Testis (tissue), 3 donors: ENCODE measurements around the gene EDNRA. TPM values are rescaled to one million over a fixed set of nuclear protein-coding genes. Genes with fewer than 3 reads are reported as not detected.

Experiments used
- DNase-seq: peaks from one replicate; pipeline ENCODE4 v3.0.0-alpha.2; 2019
- H3K27ac ChIP-seq, 2 donors: fragments of 200-600 bp; sonication (generic); one replicate each; pipeline ENCODE4 v1.5.1; 2019
- H3K27me3 ChIP-seq: fragments of 200-600 bp; sonication (generic); one replicate; pipeline ENCODE4 v1.5.1; 2019
- H3K36me3 ChIP-seq: fragments of 200-600 bp; sonication (generic); one replicate; pipeline ENCODE4 v1.5.1; 2017; ENCODE audit warnings: low read depth; ENCODE audit errors: missing control alignments
- H3K4me1 ChIP-seq: fragments of 200-600 bp; sonication (generic); one replicate; pipeline ENCODE4 v1.5.1; 2019
- H3K4me3 ChIP-seq, 2 donors: fragments of 200-600 bp; sonication (generic); one replicate each; pipeline ENCODE4 v1.5.1; 2017 to 2019
- H3K9me3 ChIP-seq: fragments of 200-600 bp; sonication (generic); one replicate; pipeline ENCODE4 v1.5.1; 2017
- CTCF ChIP-seq, 3 experiments: fragments of 450-650 bp in 2 of 3; fragments of 200-600 bp in 1 of 3; sonication (generic) in 1 of 3; IDR thresholded peaks; one replicate each; pipeline ENCODE4 v1.5.1; 2016 to 2019; ENCODE audit warnings: antibody characterized with exemption in 3 of 3, mild to moderate bottlenecking in 2 of 3, moderate library complexity in 1 of 3
- POLR2A ChIP-seq: fragments of 450-650 bp; IDR thresholded peaks from one replicate; pipeline ENCODE4 v1.6.1; 2017; ENCODE audit warnings: antibody characterized with exemption, mild to moderate bottlenecking, moderate library complexity
- WGBS, 2 donors: methylation state at CpG; one replicate each; pipeline ENCODE4 v1.1.5; 2018; 5-methylcytosine and 5-hydroxymethylcytosine counted together
- intact Hi-C: fragments of 100-400 bp; cut with DNase I; formaldehyde crosslinking; loops from one replicate; pipeline ENCODE4 v1.15.1; 2023; ENCODE audit warnings: low total_unique reads
- polyA plus RNA-seq: library from polyadenylated mRNA; stranded (reverse); fragments of 350-450 nt; fragmentation: Illumina TruSeq; extraction: RNeasy Lipid Tissue Mini Kit (QIAGEN cat#74804); gene quantifications from one replicate; pipeline ENCODE4 v1.2.3, GENCODE V29; 2014; ENCODE audit warnings: low read depth, low replicate concordance; ENCODE audit not compliant: insufficient read depth
- total RNA-seq, 2 donors: library from RNA; depleted of rRNA; stranded (reverse); fragments of >200 nt; gene quantifications; one replicate each; pipeline ENCODE4 v1.2.3, GENCODE V29; 2016

Gene EDNRA
- total and polyA plus RNA-seq, 3 donors from 2014 or later, result 9.4 to 14.1 (median 12.3) TPM

DNA sequence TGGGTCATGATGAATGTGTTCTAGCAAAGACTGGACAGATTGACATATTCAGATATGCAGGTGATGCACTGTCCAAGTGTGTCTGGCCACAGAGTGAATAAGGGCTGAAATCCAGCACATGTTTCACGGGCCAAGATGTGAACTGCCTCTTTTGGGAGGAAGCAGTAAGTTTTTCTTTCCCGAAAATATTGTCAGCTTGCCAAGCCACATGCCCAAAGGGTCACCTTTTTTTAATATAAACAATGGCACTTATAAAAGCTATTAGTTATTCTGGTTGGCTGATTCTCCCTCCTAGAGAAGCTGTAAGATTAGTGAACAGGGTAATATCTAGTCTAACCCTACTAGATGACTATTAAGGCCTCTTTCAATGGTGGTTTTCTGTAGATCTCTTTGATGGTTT is 1.5 kb upstream of the EDNRA start:
- 48 to 65% methylated on average over 2 of the region's 2 CpGs for WGBS, 2 donors
- intact Hi-C loops, result no loop called here
- Histone ChIP-seq H3K4me3 (no peak overlapping the region), H3K27me3 (no peaks in the 10 kb centered on the region), H3K9me3 (no peaks in the 10 kb centered on the region), H3K27ac (no peak overlapping the region), H3K36me3 (no peaks in the 10 kb centered on the region), H3K4me1 (peaks cover 5% of the 10 kb centered on the region)
- DNase-seq, result no peak
- TF ChIP-seq CTCF (IDR thresholded peaks at IDR 0.05), result no peak
- no peak for TF ChIP-seq POLR2A

DNA sequence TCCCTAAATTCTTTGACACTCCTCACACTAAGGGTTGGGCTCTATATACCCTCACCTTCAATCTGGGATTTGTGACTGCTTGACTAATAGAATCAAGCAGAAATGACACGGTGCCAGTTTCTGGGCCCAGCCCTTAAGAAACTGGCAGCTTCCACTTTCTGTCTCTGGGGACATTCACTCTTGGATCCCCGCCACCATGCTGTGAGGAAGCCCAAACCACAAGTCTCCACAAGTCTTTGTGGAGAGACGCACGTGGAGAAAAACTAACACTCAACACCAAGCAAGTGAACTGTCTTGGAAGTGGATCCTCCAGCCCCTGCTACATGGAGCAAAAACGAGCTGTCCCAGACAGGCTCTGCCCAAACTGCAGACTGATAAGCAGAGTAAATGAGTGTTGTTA is 1.1 kb upstream of the EDNRA start:
- DNase-seq, result no peak
- TF ChIP-seq CTCF (IDR thresholded peaks at IDR 0.05) (no peak), POLR2A (no peak)
- Histone ChIP-seq H3K27ac (peak overlapping the region; percentile 82 to 92), H3K9me3 (no peaks in the 10 kb centered on the region), H3K4me1 (peaks cover 5% of the 10 kb centered on the region), H3K36me3 (no peaks in the 10 kb centered on the region), H3K4me3 (no peak overlapping the region), H3K27me3 (no peaks in the 10 kb centered on the region)
- intact Hi-C loops, result no loop called here
- 34 to 55% methylated on average over 5 of the region's 5 CpGs for WGBS, 2 donors

GRCh38 chr4:147480502-147480890 is 401 bp upstream of the EDNRA start:
- Histone ChIP-seq H3K27ac (peak overlapping the region; percentile 82 to 92), H3K27me3 (no peaks in the 10 kb centered on the region), H3K9me3 (no peaks in the 10 kb centered on the region), H3K4me3 (peak overlapping the region; percentile 67 to 75), H3K36me3 (no peaks in the 10 kb centered on the region), H3K4me1 (peaks cover 5% of the 10 kb centered on the region)
- 38 to 52% methylated on average over 11 of the region's 11 CpGs for WGBS, 2 donors
- no peak for TF ChIP-seq POLR2A
- no peak for TF ChIP-seq CTCF (IDR thresholded peaks at IDR 0.05)
- DNase-seq, result peak; percentile 22
- intact Hi-C loops, result no loop called here

DNA sequence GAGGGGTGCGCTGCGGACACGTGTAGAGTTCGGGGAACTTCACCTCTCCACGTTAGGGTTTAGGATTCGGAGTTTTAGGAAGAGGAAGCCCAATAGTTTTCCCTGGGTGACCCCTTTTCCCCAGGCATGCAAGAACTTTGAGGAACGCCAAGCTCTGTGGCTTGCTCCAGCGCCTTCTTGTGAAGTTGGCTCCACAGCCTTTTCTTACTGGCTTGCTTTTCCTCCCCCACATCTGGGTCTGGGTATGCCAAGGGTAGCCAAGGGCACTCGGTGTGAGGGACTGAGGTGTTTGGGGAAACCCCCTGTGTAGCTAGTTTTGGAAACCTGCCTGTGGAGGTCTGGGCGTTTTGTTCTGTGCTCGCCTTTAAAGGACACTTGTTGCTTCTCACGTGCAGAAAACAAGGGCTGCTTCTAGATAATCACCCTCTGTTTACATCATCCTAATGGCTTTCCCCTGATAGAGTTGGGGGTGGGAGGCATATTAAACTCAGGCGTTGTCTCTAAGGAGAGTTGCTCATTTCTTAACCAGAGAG is 746 bp downstream of the EDNRA start:
- no peaks in the 10 kb centered on the region for H3K36me3 ChIP-seq
- no peaks in the 10 kb centered on the region for H3K9me3 ChIP-seq
- peak overlapping the region; percentile 82 to 92 for H3K27ac ChIP-seq
- intact Hi-C loops, result no loop called here
- DNase-seq, result peak; percentile 31
- H3K4me3 ChIP-seq, result peak overlapping the region; percentile 67 to 75
- TF ChIP-seq POLR2A, result no peak
- TF ChIP-seq CTCF (IDR thresholded peaks at IDR 0.05), result no peak
- WGBS, 2 donors, result 2% methylated on average over 9 to 12 of the region's 13 CpGs
- H3K27me3 ChIP-seq, result no peaks in the 10 kb centered on the region
- H3K4me1 ChIP-seq, result peaks cover 5% of the 10 kb centered on the region

GRCh38 chr4:147482281-147482680 is 1.4 kb downstream of the EDNRA start:
- Histone ChIP-seq H3K9me3 (no peaks in the 10 kb centered on the region), H3K27ac (peak overlapping the region; percentile 20 to 92), H3K27me3 (no peaks in the 10 kb centered on the region), H3K4me1 (peaks cover 5% of the 10 kb centered on the region), H3K4me3 (peak overlapping the region; percentile 67 to 75), H3K36me3 (no peaks in the 10 kb centered on the region)
- DNase-seq, result no peak
- TF ChIP-seq CTCF (IDR thresholded peaks at IDR 0.05), result no peak
- no peak for TF ChIP-seq POLR2A
- intact Hi-C loops, result no loop called here
- WGBS, 2 donors, result 29 to 42% methylated on average over 2 of the region's 2 CpGs
